Panc1 (cell line): ENCODE data around the gene SPACA6. TPM values are rescaled to one million over a fixed set of nuclear protein-coding genes. Genes with fewer than 3 reads are reported as not detected.

Experiments
- ATAC-seq: fragments of 200-7000 bp; cut with Tn5 transposase; 2 replicates; pipeline ENCODE4 v1.9.1; 2020; ENCODE audit warnings: mild to moderate bottlenecking, moderate library complexity
- BruUV-seq: library from RNA; stranded (reverse); fragments of 400-500 nt; replicated peaks from 2 replicates; lab custom pipeline; 2021; lab: Mats Ljungman, UMichigan
- CTCF ChIA-PET: fragments of 300-600 bp; sonication (Branson Sonifier 250); formaldehyde crosslinking; loops from one replicate; lab custom pipeline; 2022; ENCODE audit warnings: antibody characterized with exemption; lab: Charles Lee
- POLR2A ChIA-PET: fragments of 300-600 bp; sonication (Branson Sonifier 250); formaldehyde crosslinking; loops from one replicate; lab custom pipeline; 2022; ENCODE audit warnings: antibody characterized with exemption; lab: Charles Lee
- DNase-seq: peaks from one replicate; pipeline ENCODE4 v3.0.0-alpha.2; 2010; ENCODE audit warnings: low read depth, low spot score
- H3K27ac ChIP-seq: 2 replicates; pipeline ENCODE4 v1.5.1; 2011; ENCODE audit warnings: mild to moderate bottlenecking, low read length, inconsistent platforms
- H3K27me3 ChIP-seq: fragments of 200-500 bp; sonication (Bioruptor generic); 2 replicates; pipeline ENCODE4 v1.6.0; 2014; ENCODE audit warnings: low read length, inconsistent platforms; ENCODE audit not compliant: control insufficient read depth, insufficient read depth
- H3K36me3 ChIP-seq: fragments of 200-500 bp; sonication (Bioruptor generic); 2 replicates; pipeline ENCODE4 v1.5.1; 2014; ENCODE audit warnings: inconsistent platforms, mild to moderate bottlenecking, low read length, moderate library complexity; ENCODE audit not compliant: control insufficient read depth, insufficient read depth
- H3K4me1 ChIP-seq: 2 replicates; pipeline ENCODE4 v1.5.1; 2011; ENCODE audit warnings: inconsistent platforms, mild to moderate bottlenecking, low read length, moderate library complexity; ENCODE audit not compliant: control insufficient read depth, insufficient read depth
- H3K4me3 ChIP-seq, 2 experiments: 2 replicates each; pipeline ENCODE4 v1.5.1; 2011 to 2012; ENCODE audit warnings: low read depth in 2 of 2, low read length in 2 of 2, mild to moderate bottlenecking in 2 of 2, inconsistent platforms in 1 of 2, moderate library complexity in 1 of 2
- H3K9me3 ChIP-seq: fragments of 200-500 bp; sonication (Bioruptor generic); 2 replicates; pipeline ENCODE4 v1.5.1; 2014; ENCODE audit warnings: low read depth, mild to moderate bottlenecking, inconsistent platforms, low read length, moderate library complexity; ENCODE audit not compliant: control insufficient read depth, insufficient read depth
- CTCF ChIP-seq: fragments of 450-650 bp; IDR thresholded peaks from 2 replicates; pipeline ENCODE4 v1.5.1; 2017; ENCODE audit warnings: mild to moderate bottlenecking
- POLR2AphosphoS5 ChIP-seq: IDR thresholded peaks from 2 replicates; pipeline ENCODE4 v1.6.1; 2012; ENCODE audit warnings: mild to moderate bottlenecking, low read depth, low read length, moderate library complexity
- SIN3A ChIP-seq: IDR thresholded peaks from 2 replicates; pipeline ENCODE4 v1.6.1; 2012; ENCODE audit warnings: low read depth, mild to moderate bottlenecking, low read length, moderate library complexity, borderline replicate concordance; ENCODE audit not compliant: insufficient read depth
- TCF7L2 ChIP-seq: IDR thresholded peaks from 2 replicates; pipeline ENCODE4 v1.6.1; 2011; ENCODE audit warnings: mild to moderate bottlenecking, low read depth, low read length, inconsistent platforms
- in situ Hi-C: cut with HindIII; loops from 2 replicates; pipeline ENCODE4 v1.10.0; 2016; ENCODE audit warnings: low sequenced_read_pairs, low pct_unique_long_range_greater_than_20kb
- intact Hi-C: fragments of 100-400 bp; cut with micrococcal nuclease; formaldehyde crosslinking; loops from one replicate; pipeline ENCODE4 v1.10.0; 2022; ENCODE audit not compliant: unreplicated experiment
- total RNA-seq: library from RNA; stranded (reverse); gene quantifications from one replicate; pipeline ENCODE4 v1.2.1, GENCODE V29; 2021; ENCODE audit not compliant: unreplicated experiment
- TF ChIP-seq, protein P1 (sequence below), 2 experiments: IDR thresholded peaks; 2 replicates each; pipeline ENCODE4 v1.6.1; 2011 to 2012; ENCODE audit warnings: low read depth in 2 of 2, control low read depth in 1 of 2, low read length in 1 of 2, mild to moderate bottlenecking in 1 of 2, moderate library complexity in 1 of 2; ENCODE audit not compliant: insufficient read depth in 1 of 2

Gene SPACA6
- total RNA-seq, 1 experiment from 2014 or later = 14.3 TPM

DNA sequence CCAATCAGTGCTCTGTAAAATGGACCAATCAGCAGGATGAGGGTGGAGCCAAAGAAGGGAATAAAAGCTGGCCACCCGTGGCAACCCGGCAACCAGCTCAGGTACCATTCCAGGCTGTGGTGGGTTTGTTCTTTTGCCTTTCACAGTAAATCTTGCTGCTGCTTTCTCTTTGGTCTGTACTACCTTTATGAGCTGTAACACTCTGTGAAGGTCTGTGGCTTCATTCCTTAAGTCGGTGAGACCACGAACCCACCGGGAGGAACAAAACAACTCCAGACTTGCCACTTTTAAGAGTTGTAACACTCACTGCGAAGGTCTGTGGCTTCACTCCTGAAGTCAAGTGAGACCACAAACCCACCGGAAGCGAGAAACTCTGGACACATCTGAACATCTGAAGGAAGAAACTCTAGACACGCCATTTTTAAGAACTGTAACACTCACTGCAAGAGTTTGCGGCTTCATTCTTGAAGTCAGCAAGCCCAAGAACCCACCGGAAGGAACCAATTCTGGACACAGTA lies 16.5 kb upstream of the SPACA6 start:
- in situ Hi-C loops = no loop called here
- H3K9me3 ChIP-seq = no peaks in the 10 kb centered on the region
- H3K4me3 ChIP-seq = no peak overlapping the region
- BruUV-seq = no TSS peak
- H3K4me1 ChIP-seq = no peaks in the 10 kb centered on the region
- ATAC-seq (no peak), DNase-seq (no peak)
- H3K27ac ChIP-seq = no peak overlapping the region
- POLR2A ChIA-PET = no interaction called here
- no peaks in the 10 kb centered on the region for H3K36me3 ChIP-seq
- intact Hi-C loops = no loop called here
- TF ChIP-seq POLR2AphosphoS5 (no peak), CTCF (no peak), TCF7L2 (no peak), SIN3A (no peak)
- TF ChIP-seq, protein P1, sequence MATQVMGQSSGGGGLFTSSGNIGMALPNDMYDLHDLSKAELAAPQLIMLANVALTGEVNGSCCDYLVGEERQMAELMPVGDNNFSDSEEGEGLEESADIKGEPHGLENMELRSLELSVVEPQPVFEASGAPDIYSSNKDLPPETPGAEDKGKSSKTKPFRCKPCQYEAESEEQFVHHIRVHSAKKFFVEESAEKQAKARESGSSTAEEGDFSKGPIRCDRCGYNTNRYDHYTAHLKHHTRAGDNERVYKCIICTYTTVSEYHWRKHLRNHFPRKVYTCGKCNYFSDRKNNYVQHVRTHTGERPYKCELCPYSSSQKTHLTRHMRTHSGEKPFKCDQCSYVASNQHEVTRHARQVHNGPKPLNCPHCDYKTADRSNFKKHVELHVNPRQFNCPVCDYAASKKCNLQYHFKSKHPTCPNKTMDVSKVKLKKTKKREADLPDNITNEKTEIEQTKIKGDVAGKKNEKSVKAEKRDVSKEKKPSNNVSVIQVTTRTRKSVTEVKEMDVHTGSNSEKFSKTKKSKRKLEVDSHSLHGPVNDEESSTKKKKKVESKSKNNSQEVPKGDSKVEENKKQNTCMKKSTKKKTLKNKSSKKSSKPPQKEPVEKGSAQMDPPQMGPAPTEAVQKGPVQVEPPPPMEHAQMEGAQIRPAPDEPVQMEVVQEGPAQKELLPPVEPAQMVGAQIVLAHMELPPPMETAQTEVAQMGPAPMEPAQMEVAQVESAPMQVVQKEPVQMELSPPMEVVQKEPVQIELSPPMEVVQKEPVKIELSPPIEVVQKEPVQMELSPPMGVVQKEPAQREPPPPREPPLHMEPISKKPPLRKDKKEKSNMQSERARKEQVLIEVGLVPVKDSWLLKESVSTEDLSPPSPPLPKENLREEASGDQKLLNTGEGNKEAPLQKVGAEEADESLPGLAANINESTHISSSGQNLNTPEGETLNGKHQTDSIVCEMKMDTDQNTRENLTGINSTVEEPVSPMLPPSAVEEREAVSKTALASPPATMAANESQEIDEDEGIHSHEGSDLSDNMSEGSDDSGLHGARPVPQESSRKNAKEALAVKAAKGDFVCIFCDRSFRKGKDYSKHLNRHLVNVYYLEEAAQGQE (IDR thresholded peaks at IDR 0.05; ENCODE audit: insufficient read depth in 1 of 2, low read depth in 2 of 2, low read length in 1 of 2) = no peak
- CTCF ChIA-PET = interaction anchor here (0.6 kb wide), 1 partner anchor 201 kb away, joined by 8 read pairs; no protein-coding TSS in a partner anchor
- no peaks in the 10 kb centered on the region for H3K27me3 ChIP-seq

GRCh38 chr19:51680474-51680873 lies 12.7 kb upstream of the SPACA6 start:
- Histone ChIP-seq H3K4me1 (no peaks in the 10 kb centered on the region), H3K27ac (no peak overlapping the region), H3K27me3 (no peaks in the 10 kb centered on the region), H3K4me3 (no peak overlapping the region), H3K9me3 (no peaks in the 10 kb centered on the region), H3K36me3 (no peaks in the 10 kb centered on the region)
- in situ Hi-C loops = no loop called here
- ATAC-seq (no peak), DNase-seq (no peak)
- ChIA-PET POLR2A (no interaction called here), CTCF (no interaction called here)
- intact Hi-C loops = no loop called here
- TF ChIP-seq CTCF = no peak
- TF ChIP-seq, protein P1 (IDR thresholded peaks at IDR 0.05; ENCODE audit: insufficient read depth in 1 of 2, low read depth in 2 of 2, low read length in 1 of 2) = no peak
- BruUV-seq = no TSS peak
